Measurements from ENCODE around the gene SMPX. TPM values are rescaled to one million over a fixed set of nuclear protein-coding genes. Genes with fewer than 3 reads are reported as not detected.

Gene SMPX
- total and polyA plus RNA-seq, 2 of the 4 experiments (the other 2 are of a cell fraction), result not detected

- no peak overlapping the region for H2BK15ac ChIP-seq (ENCODE audit: low read depth, low read length)
- POLR2A ChIA-PET (ENCODE audit: unreplicated experiment), result no interaction called here
- H4K5ac ChIP-seq (ENCODE audit: low read depth, low read length), result no peak overlapping the region
- no peak overlapping the region for H3K4me3 ChIP-seq (ENCODE audit: insufficient read depth, low read depth, low read length)
- no peak overlapping the region for H2BK20ac ChIP-seq (ENCODE audit: low read depth, low read length)
- H3K27me3 ChIP-seq (ENCODE audit: control insufficient read depth, insufficient read depth, low read length), result no peaks in the 10 kb centered on the region
- no peaks in the 10 kb centered on the region for H3K79me1 ChIP-seq (ENCODE audit: low read depth in 1 of 2, low read length in 2 of 2)
- no peaks in the 10 kb centered on the region for H3K9me1 ChIP-seq (ENCODE audit: insufficient read depth, low read length)
- no peak overlapping the region for H3K23ac ChIP-seq (ENCODE audit: low read depth, low read length)
- H3K18ac ChIP-seq (ENCODE audit: low read depth, low read length), result no peak overlapping the region
- ATAC-seq (ENCODE audit: low read depth) (no peak), DNase-seq (no peak)
- H2BK5ac ChIP-seq (ENCODE audit: low read depth, low read length, poor library complexity, severe bottlenecking), result no peak overlapping the region
- no peak overlapping the region for H3K27ac ChIP-seq (ENCODE audit: insufficient read depth, low read length)
- TF ChIP-seq MXI1 (IDR thresholded peaks at IDR 0.05; ENCODE audit: borderline replicate concordance, low read depth, low read length) (no peak), MAZ (IDR thresholded peaks at IDR 0.05; ENCODE audit: borderline replicate concordance, low read depth, low read length) (no peak), NFE2L2 (IDR thresholded peaks at IDR 0.05; ENCODE audit: low read depth, low read length) (no peak), FOS (IDR thresholded peaks at IDR 0.05; ENCODE audit: low read depth, low read length) (no peak), RCOR1 (IDR thresholded peaks at IDR 0.05; ENCODE audit: insufficient replicate concordance, low read length) (no peak), CTCF (conservative IDR thresholded peaks at IDR 0.05; ENCODE audit: low read depth, low read length) (no peak), POLR2A (IDR thresholded peaks at IDR 0.05; ENCODE audit: low read depth, low read length) (no peak), RFX5 (IDR thresholded peaks at IDR 0.05; ENCODE audit: low read depth, low read length) (no peak), CHD1 (IDR thresholded peaks at IDR 0.05; ENCODE audit: low read depth, low read length) (no peak), BHLHE40 (IDR thresholded peaks at IDR 0.05; ENCODE audit: low read depth, low read length) (no peak), USF2 (IDR thresholded peaks at IDR 0.05; ENCODE audit: low read depth, low read length) (no peak), MAFK (IDR thresholded peaks at IDR 0.05; ENCODE audit: low read depth, low read length) (no peak), CEBPB (IDR thresholded peaks at IDR 0.05; ENCODE audit: low read depth, low read length) (no peak), RAD21 (IDR thresholded peaks at IDR 0.05; ENCODE audit: low read length) (no peak), SMC3 (IDR thresholded peaks at IDR 0.05; ENCODE audit: low read depth, low read length) (no peak)
- TF ChIP-seq, protein P1, sequence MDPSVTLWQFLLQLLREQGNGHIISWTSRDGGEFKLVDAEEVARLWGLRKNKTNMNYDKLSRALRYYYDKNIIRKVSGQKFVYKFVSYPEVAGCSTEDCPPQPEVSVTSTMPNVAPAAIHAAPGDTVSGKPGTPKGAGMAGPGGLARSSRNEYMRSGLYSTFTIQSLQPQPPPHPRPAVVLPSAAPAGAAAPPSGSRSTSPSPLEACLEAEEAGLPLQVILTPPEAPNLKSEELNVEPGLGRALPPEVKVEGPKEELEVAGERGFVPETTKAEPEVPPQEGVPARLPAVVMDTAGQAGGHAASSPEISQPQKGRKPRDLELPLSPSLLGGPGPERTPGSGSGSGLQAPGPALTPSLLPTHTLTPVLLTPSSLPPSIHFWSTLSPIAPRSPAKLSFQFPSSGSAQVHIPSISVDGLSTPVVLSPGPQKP (IDR thresholded peaks at IDR 0.05; ENCODE audit: borderline replicate concordance, low read depth, low read length), result no peak
- 54% methylated on average over 4 of the region's 23 CpGs; no CpG with 5 or more reads in 1 of the 2 experiments for WGBS, 2 experiments (ENCODE audit: extremely low coverage in 2 of 2, insufficient read length in 1 of 2)
- CTCF ChIA-PET, result no interaction called here
- in situ Hi-C loops (cut with MboI; ENCODE audit: low sequenced_read_pairs), result no loop called here
- dilution Hi-C loops (cut with HindIII; ENCODE audit: low sequenced_read_pairs, unreplicated experiment), result no loop called here
- no peaks in the 10 kb centered on the region for H3K4me1 ChIP-seq (ENCODE audit: control insufficient read depth, insufficient read depth, low read length)
- no peak overlapping the region for H2BK120ac ChIP-seq (ENCODE audit: low read depth, low read length)
- no peaks in the 10 kb centered on the region for H4K20me1 ChIP-seq (ENCODE audit: insufficient read depth, low read length)
- peaks cover 11% of the 10 kb centered on the region; the same call in 1 of the 2 replicates for H3K9me3 ChIP-seq (ENCODE audit: control insufficient read depth, insufficient read depth, low read length)
- H3K14ac ChIP-seq (replicated peaks; ENCODE audit: low read depth, low read length), result no peak overlapping the region
- no peak overlapping the region for H3K4ac ChIP-seq (ENCODE audit: low read depth, low read length)
- H3K4me2 ChIP-seq (ENCODE audit: low read depth, low read length), result no peak overlapping the region
- no peak overlapping the region for H2AFZ ChIP-seq (replicated peaks; ENCODE audit: low read length, poor library complexity)
- H3K36me3 ChIP-seq (ENCODE audit: control insufficient read depth, insufficient read depth, low read length), result no peaks in the 10 kb centered on the region
- no peak overlapping the region for H2AK5ac ChIP-seq (ENCODE audit: low read depth, low read length)
- H4K91ac ChIP-seq (ENCODE audit: insufficient read depth, low read depth, low read length), result no peak overlapping the region
- H2AK9ac ChIP-seq (replicated peaks; ENCODE audit: low read depth, low read length, poor library complexity), result no peak overlapping the region
- no TSS peak for BruUV-seq (replicated peaks)
- no peak overlapping the region for H3K56ac ChIP-seq (ENCODE audit: extremely low read depth, insufficient read depth, low read length)
- no peak overlapping the region for H4K8ac ChIP-seq (ENCODE audit: low read depth in 2 of 2, low read length in 2 of 2)
- intact Hi-C loops (cut with micrococcal nuclease), result no loop called here
- H3K9ac ChIP-seq (ENCODE audit: low read depth, low read length), result no peak overlapping the region
These were observed 99.2 kb downstream of the SMPX start for GRCh38 chrX:21658746-21659145.
